Hepatocyte (in vitro differentiated cells): Measurements from ENCODE around the gene HOXC11. TPM values are rescaled to one million over a fixed set of nuclear protein-coding genes. Genes with fewer than 3 reads are reported as not detected.
A peak's percentile ranks its signal among the peaks of the same experiment; 100 is the strongest.

Experiments
- DNase-seq: peaks from one replicate; pipeline ENCODE4 v3.0.0-alpha.2; 2016; ENCODE audit warnings: low spot score
- H2AFZ ChIP-seq: fragments of 200-600 bp; sonication (generic); 2 replicates; pipeline ENCODE4 v1.6.0; 2016; ENCODE audit warnings: antibody characterized with exemption, mild to moderate bottlenecking
- H3K27ac ChIP-seq: fragments of 200-600 bp; sonication (generic); 2 replicates; pipeline ENCODE4 v1.5.1; 2016; ENCODE audit warnings: mild to moderate bottlenecking
- H3K27me3 ChIP-seq: fragments of 200-600 bp; sonication (generic); 2 replicates; pipeline ENCODE4 v1.6.1; 2016
- H3K36me3 ChIP-seq: fragments of 200-600 bp; sonication (generic); replicated peaks from 2 replicates; pipeline ENCODE4 v1.5.1; 2016; ENCODE audit warnings: low read depth; ENCODE audit not compliant: insufficient read depth
- H3K4me1 ChIP-seq: fragments of 200-600 bp; sonication (generic); 2 replicates; pipeline ENCODE4 v1.5.1; 2016; ENCODE audit warnings: mild to moderate bottlenecking, moderate library complexity; ENCODE audit not compliant: insufficient read depth
- H3K4me2 ChIP-seq: fragments of 200-600 bp; sonication (generic); 2 replicates; pipeline ENCODE4 v1.6.0; 2016
- H3K4me3 ChIP-seq: fragments of 200-600 bp; sonication (generic); 2 replicates; pipeline ENCODE4 v1.5.1; 2016; ENCODE audit warnings: mild to moderate bottlenecking
- H3K79me2 ChIP-seq: fragments of 200-600 bp; sonication (generic); 2 replicates; pipeline ENCODE4 v1.6.0; 2017; ENCODE audit warnings: mild to moderate bottlenecking
- H3K9me2 ChIP-seq: fragments of 200-600 bp; sonication (generic); replicated peaks from 2 replicates; pipeline ENCODE4 v1.6.0; 2017; ENCODE audit warnings: mild to moderate bottlenecking; ENCODE audit not compliant: insufficient read depth
- H3K9me3 ChIP-seq: fragments of 200-600 bp; sonication (generic); 2 replicates; pipeline ENCODE4 v1.5.1; 2016; ENCODE audit warnings: low read depth, mild to moderate bottlenecking
- H4K20me1 ChIP-seq: fragments of 200-600 bp; sonication (generic); 2 replicates; pipeline ENCODE4 v1.6.0; 2016; ENCODE audit warnings: mild to moderate bottlenecking; ENCODE audit not compliant: insufficient read depth, poor library complexity, severe bottlenecking
- CTCF ChIP-seq: fragments of 200-600 bp; sonication (generic); IDR thresholded peaks from 2 replicates; pipeline ENCODE4 v1.5.1; 2016; ENCODE audit warnings: antibody characterized with exemption, mild to moderate bottlenecking; ENCODE audit not compliant: poor library complexity
- EZH2 ChIP-seq: fragments of 200-600 bp; sonication (generic); IDR thresholded peaks from 2 replicates; pipeline ENCODE4 v1.6.1; 2016; ENCODE audit warnings: antibody characterized with exemption, mild to moderate bottlenecking, borderline replicate concordance
- EZH2phosphoT487 ChIP-seq: fragments of 200-600 bp; sonication (generic); IDR thresholded peaks from one replicate; pipeline ENCODE4 v1.6.1; 2018; ENCODE audit warnings: antibody characterized with exemption, mild to moderate bottlenecking, low read depth, moderate library complexity; ENCODE audit not compliant: unreplicated experiment, severe bottlenecking
- WGBS: methylation state at CpG from one replicate; pipeline ENCODE4 v1.1.6; 2016; ENCODE audit warnings: low lambda C conversion rate; ENCODE audit errors: missing lambda C conversion rate; 5-methylcytosine and 5-hydroxymethylcytosine counted together
- polyA plus RNA-seq: library from polyadenylated mRNA; unstranded; fragments of >200 nt; fragmentation: Nextera tagmentation; extraction: Ambion mirVana; gene quantifications from 2 replicates; pipeline ENCODE4 v1.2.1, GENCODE V29; 2016
- total RNA-seq: library from RNA; depleted of rRNA; stranded (reverse); fragments of >200 nt; gene quantifications from 2 replicates; pipeline ENCODE4 v1.2.3, GENCODE V29; 2014

Gene HOXC11
- total and polyA plus RNA-seq, 2 experiments from 2014 or later = 0.63 to 1.3 TPM

GRCh38 chr12:53996240-53997203, 23.6 kb downstream of the HOXC11 start:
- no peaks in the 10 kb centered on the region for H3K9me2 ChIP-seq
- H3K27ac ChIP-seq = no peak overlapping the region
- no peaks in the 10 kb centered on the region for H3K36me3 ChIP-seq
- H3K4me2 ChIP-seq = peak overlapping the region; percentile 83
- peaks cover 98% of the 10 kb centered on the region for H3K27me3 ChIP-seq
- H2AFZ ChIP-seq = peak overlapping the region; percentile 67
- no peaks in the 10 kb centered on the region for H3K79me2 ChIP-seq
- H3K4me1 ChIP-seq = peaks cover 30% of the 10 kb centered on the region
- no peaks in the 10 kb centered on the region for H3K9me3 ChIP-seq
- 45% methylated on average over 29 of the region's 29 CpGs for WGBS
- H4K20me1 ChIP-seq = no peaks in the 10 kb centered on the region
- TF ChIP-seq EZH2phosphoT487 (no peak), CTCF (no peak), EZH2 (no peak)
- no peak overlapping the region for H3K4me3 ChIP-seq
- DNase-seq = no peak

GRCh38 chr12:53997204-53998109, 24.5 kb downstream of the HOXC11 start:
- Histone ChIP-seq H3K9me2 (no peaks in the 10 kb centered on the region), H4K20me1 (no peaks in the 10 kb centered on the region), H3K4me2 (peak overlapping the region; percentile 8), H3K36me3 (no peaks in the 10 kb centered on the region), H3K4me1 (peaks cover 30% of the 10 kb centered on the region), H3K27ac (no peak overlapping the region), H3K79me2 (no peaks in the 10 kb centered on the region), H3K4me3 (no peak overlapping the region), H2AFZ (no peak overlapping the region), H3K27me3 (peaks cover 98% of the 10 kb centered on the region), H3K9me3 (no peaks in the 10 kb centered on the region)
- peak; percentile 97 for TF ChIP-seq EZH2
- TF ChIP-seq CTCF = no peak
- WGBS = 16% methylated on average over 31 of the region's 35 CpGs
- no peak for DNase-seq

- H3K36me3 ChIP-seq = no peaks in the 10 kb centered on the region
- no peak overlapping the region for H2AFZ ChIP-seq
- no peak for DNase-seq
- no peaks in the 10 kb centered on the region for H3K9me3 ChIP-seq
- 15% methylated on average over 9 of the region's 11 CpGs for WGBS
- no peak overlapping the region for H3K4me2 ChIP-seq
- TF ChIP-seq EZH2phosphoT487 = no peak
- no peak for TF ChIP-seq EZH2
- no peak for TF ChIP-seq CTCF
- H3K9me2 ChIP-seq = no peaks in the 10 kb centered on the region
- H3K27me3 ChIP-seq = peaks cover 98% of the 10 kb centered on the region
- no peak overlapping the region for H3K27ac ChIP-seq
- no peak overlapping the region for H3K4me3 ChIP-seq
- no peaks in the 10 kb centered on the region for H3K79me2 ChIP-seq
- H3K4me1 ChIP-seq = peaks cover 30% of the 10 kb centered on the region
- no peaks in the 10 kb centered on the region for H4K20me1 ChIP-seq
Observed at GRCh38 chr12:53998110-53998899, 25.4 kb downstream of the HOXC11 start.
